HEK293 (cell line): ENCODE measurements around the gene RBP7.

ENCODE experiments used
- CTCF ChIA-PET: fragments of 350-600 bp; formaldehyde crosslinking; extraction: SDS; loops from one replicate; lab custom pipeline; 2021; ENCODE audit warnings: antibody characterized with exemption; lab: Yijun Ruan, JAX
- POLR2A ChIA-PET: fragments of 300-600 bp; formaldehyde crosslinking; extraction: SDS; loops from one replicate; lab custom pipeline; 2020; ENCODE audit warnings: antibody characterized with exemption, inconsistent platforms; lab: Yijun Ruan, JAX
- H3K27ac ChIP-seq: fragments of 200-500 bp; sonication (Bioruptor generic); 2 replicates; pipeline ENCODE4 v1.5.1; 2014; ENCODE audit warnings: low read depth, low read length, control low read depth, inconsistent platforms; ENCODE audit errors: extremely low read depth
- H3K36me3 ChIP-seq, 2 experiments: fragments of 200-500 bp in 1 of 2; sonication (Bioruptor generic) in 1 of 2; 1 replicate in 1 of 2; 2 replicates in 1 of 2; pipeline ENCODE4 v1.5.1; 2014 to 2017; ENCODE audit warnings: inconsistent platforms in 2 of 2, low read length in 2 of 2; ENCODE audit not compliant: control insufficient read depth in 2 of 2, insufficient read depth in 1 of 2
- H3K4me1 ChIP-seq: fragments of 200-500 bp; sonication (Bioruptor generic); 2 replicates; pipeline ENCODE4 v1.5.1; 2014; ENCODE audit warnings: mild to moderate bottlenecking, low read length, inconsistent platforms; ENCODE audit not compliant: control insufficient read depth, insufficient read depth
- H3K4me3 ChIP-seq: 2 replicates; pipeline ENCODE4 v1.5.1; 2011; ENCODE audit warnings: low read depth, mild to moderate bottlenecking, control low read depth, low read length, moderate library complexity
- H3K9me3 ChIP-seq: fragments of 200-500 bp; sonication (Bioruptor generic); 2 replicates; pipeline ENCODE4 v1.5.1; 2014; ENCODE audit warnings: low read depth, low read length, inconsistent platforms; ENCODE audit not compliant: control insufficient read depth, insufficient read depth
- CTCF ChIP-seq: fragments of 450-650 bp; formaldehyde crosslinking; IDR thresholded peaks from 2 replicates; pipeline ENCODE4 v1.5.1; 2016; ENCODE audit warnings: missing biosample characterization, missing genetic modification characterization
- EGR2 ChIP-seq: fragments of 450-650 bp; formaldehyde crosslinking; IDR thresholded peaks from 2 replicates; pipeline ENCODE4 v1.5.1; 2016; ENCODE audit warnings: low read depth, missing biosample characterization, missing genetic modification characterization
- FEZF1 ChIP-seq: fragments of 450-650 bp; formaldehyde crosslinking; IDR thresholded peaks from 2 replicates; pipeline ENCODE4 v1.5.1; 2016; ENCODE audit warnings: missing biosample characterization, missing genetic modification characterization
- GLIS2 ChIP-seq: fragments of 450-650 bp; formaldehyde crosslinking; IDR thresholded peaks from 2 replicates; pipeline ENCODE4 v1.5.1; 2016; ENCODE audit warnings: missing biosample characterization, missing genetic modification characterization
- HOXA7 ChIP-seq: sonication (generic); formaldehyde crosslinking; IDR thresholded peaks from 2 replicates; pipeline ENCODE4 v1.8.1; 2022; ENCODE audit warnings: missing genetic modification reagents, borderline replicate concordance
- KLF1 ChIP-seq: fragments of 450-650 bp; formaldehyde crosslinking; IDR thresholded peaks from 2 replicates; pipeline ENCODE4 v1.5.1; 2016; ENCODE audit warnings: missing biosample characterization, missing genetic modification characterization
- KLF8 ChIP-seq: fragments of 450-650 bp; formaldehyde crosslinking; IDR thresholded peaks from 2 replicates; pipeline ENCODE4 v1.5.1; 2016; ENCODE audit warnings: missing biosample characterization, missing genetic modification characterization
- KLF9 ChIP-seq: fragments of 450-650 bp; formaldehyde crosslinking; IDR thresholded peaks from 2 replicates; pipeline ENCODE4 v1.5.1; 2016; ENCODE audit warnings: missing biosample characterization, missing genetic modification characterization, low read depth
- OVOL3 ChIP-seq: fragments of 450-650 bp; formaldehyde crosslinking; IDR thresholded peaks from 2 replicates; pipeline ENCODE4 v1.5.1; 2016; ENCODE audit warnings: missing biosample characterization, missing genetic modification characterization
- SP7 ChIP-seq: fragments of 450-650 bp; formaldehyde crosslinking; IDR thresholded peaks from 2 replicates; pipeline ENCODE4 v1.5.1; 2016; ENCODE audit warnings: missing biosample characterization, missing genetic modification characterization
- WT1 ChIP-seq: fragments of 450-650 bp; formaldehyde crosslinking; IDR thresholded peaks from 2 replicates; pipeline ENCODE4 v1.5.1; 2016; ENCODE audit warnings: missing biosample characterization, missing genetic modification characterization
- YY1 ChIP-seq: fragments of 450-650 bp; formaldehyde crosslinking; IDR thresholded peaks from 2 replicates; pipeline ENCODE4 v1.5.1; 2018; ENCODE audit warnings: missing biosample characterization, missing genetic modification characterization
- ZBTB10 ChIP-seq: fragments of 450-650 bp; formaldehyde crosslinking; IDR thresholded peaks from 2 replicates; pipeline ENCODE4 v1.5.1; 2016; ENCODE audit warnings: missing biosample characterization, missing genetic modification characterization
- ZFP37 ChIP-seq: fragments of 450-650 bp; formaldehyde crosslinking; IDR thresholded peaks from 2 replicates; pipeline ENCODE4 v1.5.1; 2016; ENCODE audit warnings: missing biosample characterization, missing genetic modification characterization
- ZFP69B ChIP-seq: fragments of 450-650 bp; formaldehyde crosslinking; IDR thresholded peaks from 2 replicates; pipeline ENCODE4 v1.5.1; 2016; ENCODE audit warnings: missing biosample characterization, missing genetic modification characterization
- ZIC2 ChIP-seq: fragments of 450-650 bp; formaldehyde crosslinking; IDR thresholded peaks from 2 replicates; pipeline ENCODE4 v1.5.1; 2016; ENCODE audit warnings: missing biosample characterization, missing genetic modification characterization
- ZNF121 ChIP-seq: fragments of 450-650 bp; formaldehyde crosslinking; IDR thresholded peaks from 2 replicates; pipeline ENCODE4 v1.5.1; 2016; ENCODE audit warnings: missing biosample characterization, missing genetic modification characterization
- ZNF132 ChIP-seq: fragments of 450-650 bp; formaldehyde crosslinking; IDR thresholded peaks from 2 replicates; pipeline ENCODE4 v1.5.1; 2017; ENCODE audit warnings: missing biosample characterization, missing genetic modification characterization, borderline replicate concordance
- ZNF148 ChIP-seq: fragments of 450-650 bp; formaldehyde crosslinking; IDR thresholded peaks from 2 replicates; pipeline ENCODE4 v1.5.0; 2017; ENCODE audit warnings: missing biosample characterization, missing genetic modification characterization, borderline replicate concordance
- ZNF169 ChIP-seq: fragments of 450-650 bp; formaldehyde crosslinking; IDR thresholded peaks from 2 replicates; pipeline ENCODE4 v1.5.1; 2016; ENCODE audit warnings: missing biosample characterization, missing genetic modification characterization
- ZNF18 ChIP-seq: fragments of 450-650 bp; formaldehyde crosslinking; IDR thresholded peaks from 2 replicates; pipeline ENCODE4 v1.5.1; 2016; ENCODE audit warnings: missing biosample characterization, missing genetic modification characterization
- ZNF211 ChIP-seq: fragments of 450-650 bp; formaldehyde crosslinking; IDR thresholded peaks from 2 replicates; pipeline ENCODE4 v1.5.1; 2016; ENCODE audit warnings: low read depth, missing biosample characterization, missing genetic modification characterization
- ZNF214 ChIP-seq: fragments of 450-650 bp; formaldehyde crosslinking; IDR thresholded peaks from 2 replicates; pipeline ENCODE4 v1.5.1; 2017; ENCODE audit warnings: missing biosample characterization, mild to moderate bottlenecking, missing genetic modification characterization, borderline replicate concordance
- ZNF335 ChIP-seq: fragments of 450-650 bp; formaldehyde crosslinking; conservative IDR thresholded peaks from 2 replicates; pipeline ENCODE4 v1.5.1; 2016; ENCODE audit warnings: missing biosample characterization, missing genetic modification characterization
- ZNF426 ChIP-seq: fragments of 450-650 bp; formaldehyde crosslinking; IDR thresholded peaks from 2 replicates; pipeline ENCODE4 v1.5.1; 2017; ENCODE audit warnings: missing biosample characterization, missing genetic modification characterization, mild to moderate bottlenecking, inconsistent platforms, moderate library complexity
- ZNF585B ChIP-seq: fragments of 450-650 bp; formaldehyde crosslinking; IDR thresholded peaks from 2 replicates; pipeline ENCODE4 v1.5.1; 2016; ENCODE audit warnings: missing biosample characterization, missing genetic modification characterization
- ZNF692 ChIP-seq: fragments of 450-650 bp; formaldehyde crosslinking; IDR thresholded peaks from 2 replicates; pipeline ENCODE4 v1.5.1; 2016; ENCODE audit warnings: missing biosample characterization, missing genetic modification characterization
- ZNF777 ChIP-seq: fragments of 450-650 bp; formaldehyde crosslinking; IDR thresholded peaks from 2 replicates; pipeline ENCODE4 v1.5.1; 2017; ENCODE audit warnings: missing biosample characterization, missing genetic modification characterization, borderline replicate concordance

RBP7 gene

GRCh38 chr1:9996624-9997582 is at the start of gene RBP7:
Gene RBP7, plus strand, starts transcription at chr1:9997228. Its CDS starts 31 bp downstream, at chr1:9997259.
- no peak within 1 kb of the TSS for H3K27ac ChIP-seq
- no peaks in the 10 kb centered on the region; a peak in 1 of 3 replicates for H3K36me3 ChIP-seq
- H3K4me1 ChIP-seq = no peaks in the 10 kb centered on the region
- H3K4me3 ChIP-seq = peak within 1 kb of the TSS; percentile 36
- ChIA-PET POLR2A (no interaction called here), CTCF (no interaction called here)
- H3K9me3 ChIP-seq = no peaks in the 10 kb centered on the region
- TF ChIP-seq ZNF214 (tag by site-specific recombination) = no peak
- no peak for TF ChIP-seq ZBTB10 (tag by site-specific recombination)
- no peak for TF ChIP-seq ZNF169 (tag by site-specific recombination)
- no peak for TF ChIP-seq ZNF121 (tag by site-specific recombination)
- no peak for TF ChIP-seq YY1
- TF ChIP-seq HOXA7 (CRISPR knock-in tag) = no peak
- 0 out of 2 replicates have a peak, but pooled peaks have one; percentile 18 for TF ChIP-seq EGR2
- TF ChIP-seq WT1 (tag by site-specific recombination) = no peak
- peak; percentile 40; the same call in 1 of the 2 replicates for TF ChIP-seq CTCF
- TF ChIP-seq GLIS2 = peak; percentile 32; the same call in 1 of the 2 replicates
- TF ChIP-seq OVOL3 (tag by site-specific recombination) = no peak
- TF ChIP-seq ZNF692 = peak; percentile 97
- TF ChIP-seq KLF9 (tag by site-specific recombination) = peak; percentile 41; the same call in 1 of the 2 replicates
- 0 out of 2 replicates have a peak, but pooled peaks have one; percentile 29 for TF ChIP-seq KLF8 (tag by site-specific recombination)
- peak; percentile 19; the same call in 1 of the 2 replicates for TF ChIP-seq ZIC2 (tag by site-specific recombination)
- TF ChIP-seq FEZF1 (tag by site-specific recombination) = no peak
- TF ChIP-seq ZNF211 (tag by site-specific recombination) = no peak
- no peak for TF ChIP-seq ZFP37 (tag by site-specific recombination)
- peak; percentile 84 for TF ChIP-seq ZNF777 (tag by site-specific recombination)
- TF ChIP-seq ZNF148 = no peak
- TF ChIP-seq KLF1 (tag by site-specific recombination) = peak; percentile 55
- TF ChIP-seq ZNF585B = no peak
- no peak for TF ChIP-seq ZNF426 (tag by site-specific recombination)
- no peak for TF ChIP-seq ZNF132 (tag by site-specific recombination)
- TF ChIP-seq ZNF335 = peak; percentile 89
- TF ChIP-seq SP7 (tag by site-specific recombination) = no peak
- TF ChIP-seq ZFP69B (tag by site-specific recombination) = peak; percentile 97
- TF ChIP-seq ZNF18 (tag by site-specific recombination) = no peak
